GM18907 (cell line): ENCODE results near the gene POLR2I.
A peak's percentile ranks its signal among the peaks of the same experiment; 100 is the strongest.
"Not testable (repeated sequence)": the region's sequence is repeated elsewhere in the genome, so short reads cannot be mapped to it uniquely, and the experiment has no call there.

Experiments
- ATAC-seq: cut with Tn5 transposase; IDR thresholded peaks from one replicate; pipeline ENCODE4 v1.9.1; 2021; ENCODE audit warnings: mild to moderate bottlenecking, moderate library complexity; ENCODE audit not compliant: unreplicated experiment

Gene POLR2I

GRCh38 chr19:36134867-36135266, 20.2 kb upstream of the POLR2I start:
- not testable (repeated sequence) for ATAC-seq

GRCh38 chr19:36131221-36131620, 16.5 kb upstream of the POLR2I start:
- ATAC-seq: not testable (repeated sequence)

- ATAC-seq: peak; percentile 16
These were observed 13.7 kb upstream of the POLR2I start for GRCh38 chr19:36128392-36128736.

GRCh38 chr19:36125557-36125956, 10.9 kb upstream of the POLR2I start:
- no peak for ATAC-seq

GRCh38 chr19:36121486-36122124, 6.9 kb upstream of the POLR2I start:
- no peak for ATAC-seq

GRCh38 chr19:36120984-36121358, 6.3 kb upstream of the POLR2I start:
- ATAC-seq: no peak

GRCh38 chr19:36120092-36120983, 5.7 kb upstream of the POLR2I start:
- ATAC-seq: no peak

GRCh38 chr19:36116344-36116637, 1.6 kb upstream of the POLR2I start:
- ATAC-seq: no peak

- peak; percentile 36 for ATAC-seq
These were observed 1.0 kb upstream of the POLR2I start, which contains the start of gene TBCB for GRCh38 chr19:36115453-36116343. TSS of gene TBCB (plus strand) at chr19:36115468. CDS start at chr19:36115561, 93 bp downstream.

- peak; percentile 1 for ATAC-seq
These were observed 568 bp downstream of the POLR2I start for GRCh38 chr19:36113894-36114720.

- ATAC-seq: no peak
These were observed 1.2 kb downstream of the POLR2I start for GRCh38 chr19:36113425-36113824.

GRCh38 chr19:36112678-36113077, 2.0 kb downstream of the POLR2I start:
- no peak for ATAC-seq

- ATAC-seq: no peak
These were observed 3.5 kb downstream of the POLR2I start for GRCh38 chr19:36111200-36111539.

GRCh38 chr19:36110487-36111199, 4.0 kb downstream of the POLR2I start, which contains the start of gene OVOL3:
TSS of gene OVOL3 (plus strand) at chr19:36111143. CDS start at chr19:36111203, 60 bp downstream.
- ATAC-seq: no peak

- ATAC-seq: no peak
These were observed 6.0 kb downstream of the POLR2I start for GRCh38 chr19:36108684-36109083.

GRCh38 chr19:36106991-36107390, 7.7 kb downstream of the POLR2I start:
- no peak for ATAC-seq

- ATAC-seq: no peak
These were observed 8.2 kb downstream of the POLR2I start for GRCh38 chr19:36106441-36106840.

- ATAC-seq: no peak
These were observed 10.7 kb downstream of the POLR2I start for GRCh38 chr19:36103842-36104552.

- ATAC-seq: no peak
These were observed 11.5 kb downstream of the POLR2I start for GRCh38 chr19:36103040-36103626.
